ENCODE data around the gene FSD1L. TPM values are rescaled to one million over a fixed set of nuclear protein-coding genes. Genes with fewer than 3 reads are reported as not detected.

Gene FSD1L
- total RNA-seq, 1 donor from 2014 or later: 29.5 TPM

DNA sequence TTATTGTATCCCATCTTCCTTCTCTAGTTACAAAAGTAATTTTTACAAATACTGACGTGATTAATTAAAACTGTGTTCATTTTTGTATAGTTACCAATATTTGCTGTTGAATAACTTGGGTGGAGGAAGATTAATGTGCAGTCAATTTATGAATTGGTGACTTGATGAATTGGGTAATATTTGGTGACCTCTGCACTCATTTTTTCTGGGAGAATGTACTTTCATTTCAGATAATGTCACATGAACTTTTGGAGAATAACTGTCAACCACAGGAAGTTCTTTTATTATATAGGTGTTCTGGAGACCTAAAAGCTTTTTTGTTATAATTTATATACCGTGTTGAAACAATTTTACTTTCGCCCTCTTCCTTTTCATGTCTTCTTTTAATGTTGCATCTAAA lies 83.7 kb downstream of the FSD1L start:
- no peak for DNase-seq (ENCODE audit: low spot score, unreplicated experiment)
- Mint-ChIP-seq H3K9me3 (ENCODE audit: low read depth) (peaks cover 17% of the 10 kb centered on the region), H3K27me3 (no peaks in the 10 kb centered on the region), H3K4me1 (ENCODE audit: low read depth) (peaks cover 18% of the 10 kb centered on the region), H3K27ac (peak overlapping the region; percentile 78), H3K36me3 (ENCODE audit: insufficient read depth) (peaks cover 42% of the 10 kb centered on the region), H3K4me3 (ENCODE audit: low read depth) (no peak overlapping the region)
- TF ChIP-seq, protein P1, sequence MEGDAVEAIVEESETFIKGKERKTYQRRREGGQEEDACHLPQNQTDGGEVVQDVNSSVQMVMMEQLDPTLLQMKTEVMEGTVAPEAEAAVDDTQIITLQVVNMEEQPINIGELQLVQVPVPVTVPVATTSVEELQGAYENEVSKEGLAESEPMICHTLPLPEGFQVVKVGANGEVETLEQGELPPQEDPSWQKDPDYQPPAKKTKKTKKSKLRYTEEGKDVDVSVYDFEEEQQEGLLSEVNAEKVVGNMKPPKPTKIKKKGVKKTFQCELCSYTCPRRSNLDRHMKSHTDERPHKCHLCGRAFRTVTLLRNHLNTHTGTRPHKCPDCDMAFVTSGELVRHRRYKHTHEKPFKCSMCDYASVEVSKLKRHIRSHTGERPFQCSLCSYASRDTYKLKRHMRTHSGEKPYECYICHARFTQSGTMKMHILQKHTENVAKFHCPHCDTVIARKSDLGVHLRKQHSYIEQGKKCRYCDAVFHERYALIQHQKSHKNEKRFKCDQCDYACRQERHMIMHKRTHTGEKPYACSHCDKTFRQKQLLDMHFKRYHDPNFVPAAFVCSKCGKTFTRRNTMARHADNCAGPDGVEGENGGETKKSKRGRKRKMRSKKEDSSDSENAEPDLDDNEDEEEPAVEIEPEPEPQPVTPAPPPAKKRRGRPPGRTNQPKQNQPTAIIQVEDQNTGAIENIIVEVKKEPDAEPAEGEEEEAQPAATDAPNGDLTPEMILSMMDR (IDR thresholded peaks at IDR 0.05; ENCODE audit: unreplicated experiment): no peak

DNA sequence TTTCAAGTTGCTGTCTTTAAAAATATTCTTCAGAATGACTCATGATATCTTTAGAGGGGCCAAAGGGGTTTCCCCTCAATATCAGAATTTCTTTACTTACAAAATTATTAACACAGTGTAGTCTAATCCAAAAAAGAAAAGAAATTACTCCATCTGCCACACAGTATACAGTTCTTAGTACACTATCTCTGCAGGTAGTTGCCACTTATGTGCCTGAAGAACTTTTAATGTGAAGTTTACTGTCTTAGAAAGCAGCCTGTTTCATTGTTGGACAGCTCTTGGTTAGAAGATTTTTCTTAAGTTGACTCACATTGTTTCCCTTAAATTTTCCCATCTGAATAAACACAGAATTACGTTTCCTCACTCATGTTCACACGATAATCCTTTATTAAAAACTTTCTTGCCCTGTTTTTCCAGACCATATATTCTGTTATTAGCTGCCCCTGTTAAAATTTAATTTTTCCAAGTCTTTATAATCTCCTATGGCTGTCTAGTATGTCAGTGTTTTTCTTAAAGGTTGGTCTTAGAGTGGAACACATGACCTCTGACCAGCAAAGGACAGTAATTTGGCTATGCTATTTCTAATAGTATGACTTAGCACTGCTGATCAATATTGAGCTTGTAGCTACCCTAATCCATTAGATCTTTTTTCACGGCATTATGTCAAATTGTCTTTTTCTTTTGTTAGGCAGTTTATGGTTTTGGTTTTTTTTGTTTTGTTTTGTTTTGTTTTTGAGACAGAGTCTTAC lies 88.3 kb downstream of the FSD1L start:
- Mint-ChIP-seq H3K4me1 (ENCODE audit: low read depth) (peaks cover 7% of the 10 kb centered on the region), H3K4me3 (ENCODE audit: low read depth) (no peak overlapping the region), H3K27me3 (no peaks in the 10 kb centered on the region), H3K9me3 (ENCODE audit: low read depth) (no peaks in the 10 kb centered on the region), H3K36me3 (ENCODE audit: insufficient read depth) (peaks cover 27% of the 10 kb centered on the region), H3K27ac (no peak overlapping the region)
- TF ChIP-seq, protein P1 (IDR thresholded peaks at IDR 0.05; ENCODE audit: unreplicated experiment): no peak
- DNase-seq (ENCODE audit: low spot score, unreplicated experiment): no peak

DNA sequence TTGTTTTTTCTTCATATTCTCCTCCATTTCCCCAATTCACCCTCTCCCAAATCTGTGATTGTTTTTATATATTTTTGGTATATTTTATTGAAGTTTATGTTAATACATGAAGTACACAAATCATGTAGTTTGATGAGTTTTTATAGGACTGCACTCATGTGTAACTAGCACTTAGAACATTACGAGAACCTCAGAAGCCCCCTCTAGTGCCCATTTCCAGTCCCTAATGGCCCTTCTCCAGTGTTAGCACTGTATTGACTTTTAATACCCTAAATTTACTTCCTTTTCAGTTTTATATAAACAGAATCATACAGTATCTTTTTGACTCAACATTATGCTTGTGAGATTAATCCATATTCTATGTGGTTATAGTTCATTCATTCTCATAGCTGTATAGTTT lies 91.6 kb downstream of the FSD1L start:
- Mint-ChIP-seq H3K27me3 (no peaks in the 10 kb centered on the region), H3K4me1 (ENCODE audit: low read depth) (no peaks in the 10 kb centered on the region), H3K4me3 (ENCODE audit: low read depth) (no peak overlapping the region), H3K27ac (no peak overlapping the region), H3K36me3 (ENCODE audit: insufficient read depth) (peaks cover 32% of the 10 kb centered on the region), H3K9me3 (ENCODE audit: low read depth) (no peaks in the 10 kb centered on the region)
- no peak for DNase-seq (ENCODE audit: low spot score, unreplicated experiment)
- TF ChIP-seq, protein P1 (IDR thresholded peaks at IDR 0.05; ENCODE audit: unreplicated experiment): peak; percentile 15

DNA sequence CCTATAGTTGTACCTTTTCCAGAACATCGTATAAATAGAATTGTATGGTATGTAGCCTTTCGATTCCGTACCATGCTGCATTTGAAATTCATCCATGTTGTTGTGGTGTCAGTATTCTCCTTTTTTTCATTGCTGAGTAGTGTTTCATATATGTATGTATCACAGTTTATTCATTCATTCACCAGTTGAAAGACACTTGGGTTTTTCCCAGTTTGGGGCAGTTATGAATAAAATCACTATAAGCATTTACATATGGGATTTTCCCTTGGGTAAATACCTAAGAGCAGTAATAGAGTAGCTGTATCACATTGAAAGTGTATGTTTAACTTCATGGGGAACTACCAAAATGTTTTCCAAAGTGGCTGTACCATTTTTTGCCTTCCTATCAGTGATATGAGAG lies 94.0 kb downstream of the FSD1L start:
- no peak overlapping the region for H3K4me3 Mint-ChIP-seq (ENCODE audit: low read depth)
- H3K4me1 Mint-ChIP-seq (ENCODE audit: low read depth): no peaks in the 10 kb centered on the region
- no peak overlapping the region for H3K27ac Mint-ChIP-seq
- peaks cover 35% of the 10 kb centered on the region for H3K36me3 Mint-ChIP-seq (ENCODE audit: insufficient read depth)
- TF ChIP-seq, protein P1 (IDR thresholded peaks at IDR 0.05; ENCODE audit: unreplicated experiment): no peak
- DNase-seq (ENCODE audit: low spot score, unreplicated experiment): no peak
- no peaks in the 10 kb centered on the region for H3K27me3 Mint-ChIP-seq
- H3K9me3 Mint-ChIP-seq (ENCODE audit: low read depth): no peaks in the 10 kb centered on the region

DNA sequence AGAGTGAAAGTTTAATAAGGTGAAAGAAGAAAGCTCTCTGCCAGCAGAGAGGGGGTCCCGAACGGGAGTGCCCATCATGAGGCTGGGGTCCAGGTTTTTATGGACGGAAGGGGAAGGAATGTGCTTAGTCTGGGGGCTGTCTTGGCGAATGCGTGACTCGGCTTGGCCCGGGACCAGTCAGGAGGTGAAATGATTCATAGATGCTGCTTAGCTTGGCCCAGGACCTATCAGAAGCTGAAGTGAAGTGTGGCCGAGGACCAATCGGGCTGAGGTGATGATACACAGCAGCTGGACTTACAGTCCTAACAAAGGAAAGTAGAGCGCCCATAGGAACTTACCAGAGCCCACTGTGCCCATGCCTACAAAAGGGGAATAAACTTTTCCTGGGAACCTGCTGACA lies 106.2 kb downstream of the FSD1L start:
- TF ChIP-seq, protein P1 (IDR thresholded peaks at IDR 0.05; ENCODE audit: unreplicated experiment): no peak
- Mint-ChIP-seq H3K4me1 (ENCODE audit: low read depth) (peaks cover 13% of the 10 kb centered on the region), H3K4me3 (ENCODE audit: low read depth) (no peak overlapping the region), H3K27ac (peak overlapping the region; percentile 31), H3K27me3 (no peaks in the 10 kb centered on the region), H3K9me3 (ENCODE audit: low read depth) (no peaks in the 10 kb centered on the region), H3K36me3 (ENCODE audit: insufficient read depth) (peaks cover 3% of the 10 kb centered on the region)
- no peak for DNase-seq (ENCODE audit: low spot score, unreplicated experiment)

Measured in progenitor cell of endocrine pancreas (in vitro differentiated cells).